NT2/D1 (cell line): ENCODE results near the gene EDN1.

Source experiments
- SUZ12 ChIP-seq: IDR thresholded peaks from 2 replicates; pipeline ENCODE4 v1.6.1; 2011; ENCODE audit not compliant: insufficient read length, insufficient read depth; ENCODE audit errors: extremely low read depth
- YY1 ChIP-seq: IDR thresholded peaks from 2 replicates; pipeline ENCODE4 v1.6.1; 2011; ENCODE audit not compliant: insufficient read length, insufficient read depth
- ZNF274 ChIP-seq: IDR thresholded peaks from 2 replicates; pipeline ENCODE4 v1.6.1; 2011; ENCODE audit warnings: mild to moderate bottlenecking, low read depth, low read length

GRCh38 chr6:12258191-12258590 is 32.0 kb upstream of the EDN1 start:
- TF ChIP-seq ZNF274 (no peak), SUZ12 (no peak), YY1 (no peak)
